Activated CD4-positive, alpha-beta T cell treated with anti-CD3 and anti-CD28 coated beads, Interleukin-2, amount 50 U/mL, for 1 hour (primary cell): ENCODE data around the gene SLC9B2.
A peak's percentile ranks its signal among the peaks of the same experiment; 100 is the strongest.

Experiments
- DNase-seq: peaks from one replicate; pipeline ENCODE4 v3.0.0-alpha.2; 2020

The SLC9B2 gene, protein sequence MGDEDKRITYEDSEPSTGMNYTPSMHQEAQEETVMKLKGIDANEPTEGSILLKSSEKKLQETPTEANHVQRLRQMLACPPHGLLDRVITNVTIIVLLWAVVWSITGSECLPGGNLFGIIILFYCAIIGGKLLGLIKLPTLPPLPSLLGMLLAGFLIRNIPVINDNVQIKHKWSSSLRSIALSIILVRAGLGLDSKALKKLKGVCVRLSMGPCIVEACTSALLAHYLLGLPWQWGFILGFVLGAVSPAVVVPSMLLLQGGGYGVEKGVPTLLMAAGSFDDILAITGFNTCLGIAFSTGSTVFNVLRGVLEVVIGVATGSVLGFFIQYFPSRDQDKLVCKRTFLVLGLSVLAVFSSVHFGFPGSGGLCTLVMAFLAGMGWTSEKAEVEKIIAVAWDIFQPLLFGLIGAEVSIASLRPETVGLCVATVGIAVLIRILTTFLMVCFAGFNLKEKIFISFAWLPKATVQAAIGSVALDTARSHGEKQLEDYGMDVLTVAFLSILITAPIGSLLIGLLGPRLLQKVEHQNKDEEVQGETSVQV

DNA sequence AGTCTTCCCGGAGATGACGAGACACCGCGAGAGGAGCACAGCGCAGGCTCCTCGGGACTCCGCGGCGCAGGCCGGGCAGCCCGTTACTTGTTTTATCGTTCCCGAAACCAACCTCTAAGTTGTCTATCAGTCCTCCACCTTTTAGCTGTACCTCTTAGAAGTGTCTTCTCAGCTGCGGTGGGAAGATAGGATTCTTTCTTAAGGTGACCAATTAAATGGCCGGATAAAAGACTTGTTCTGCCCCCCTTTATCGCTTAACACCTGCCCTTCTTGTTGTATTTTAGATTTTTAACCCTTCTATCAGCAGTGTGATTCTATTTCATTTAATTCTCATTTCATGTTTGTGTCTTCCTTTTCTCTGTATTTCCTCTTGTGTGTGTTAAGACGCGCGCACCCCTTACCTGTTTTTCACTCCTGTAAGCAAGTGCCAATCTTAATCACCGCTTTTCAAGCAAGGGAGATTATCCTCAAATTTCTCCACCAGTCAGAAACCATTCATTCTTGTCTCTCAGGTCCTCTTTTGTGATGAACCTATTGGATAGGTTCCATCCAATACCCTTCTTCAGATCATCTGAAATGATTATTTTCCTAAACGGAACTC is at the start of gene SLC9B2:
Gene SLC9B2, minus strand, starts transcription at position 15 of the 601 bp plus-strand sequence. CDS start 9,211 bp downstream, outside the sequence.
- DNase-seq, result no peak

DNA sequence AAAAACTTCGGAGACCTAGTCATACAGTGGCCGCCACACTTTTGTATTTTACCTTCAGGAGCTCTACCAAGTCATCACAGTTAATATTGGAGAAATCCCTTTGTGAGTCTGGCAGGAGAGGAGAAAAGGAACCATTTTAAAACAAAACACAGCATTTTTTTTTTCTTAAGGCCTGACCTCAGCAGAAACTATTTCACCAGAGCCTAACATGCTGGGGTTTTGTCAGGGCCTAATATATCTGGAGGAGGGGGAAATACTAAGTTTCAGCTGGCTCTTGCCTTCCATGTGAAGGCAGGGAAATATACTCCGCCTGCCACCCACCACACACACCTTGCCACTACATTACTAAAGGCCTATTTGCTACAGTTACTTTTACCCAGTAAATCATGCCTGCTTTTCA is 49.6 kb upstream of the SLC9B2 start:
- DNase-seq, result no peak

GRCh38 chr4:103123114-103123513 is 46.6 kb upstream of the SLC9B2 start:
- DNase-seq, result no peak

- no peak for DNase-seq
Measured at GRCh38 chr4:103118166-103118565, 41.6 kb upstream of the SLC9B2 start.

GRCh38 chr4:103111598-103111997 is 35.0 kb upstream of the SLC9B2 start:
- DNase-seq, result no peak

- DNase-seq, result no peak
Measured at GRCh38 chr4:103108542-103108941, 32.0 kb upstream of the SLC9B2 start.

- DNase-seq, result no peak
Measured at GRCh38 chr4:103105558-103106356, 29.2 kb upstream of the SLC9B2 start.

- no peak for DNase-seq
Measured at GRCh38 chr4:103104886-103105285, 28.3 kb upstream of the SLC9B2 start.

DNA sequence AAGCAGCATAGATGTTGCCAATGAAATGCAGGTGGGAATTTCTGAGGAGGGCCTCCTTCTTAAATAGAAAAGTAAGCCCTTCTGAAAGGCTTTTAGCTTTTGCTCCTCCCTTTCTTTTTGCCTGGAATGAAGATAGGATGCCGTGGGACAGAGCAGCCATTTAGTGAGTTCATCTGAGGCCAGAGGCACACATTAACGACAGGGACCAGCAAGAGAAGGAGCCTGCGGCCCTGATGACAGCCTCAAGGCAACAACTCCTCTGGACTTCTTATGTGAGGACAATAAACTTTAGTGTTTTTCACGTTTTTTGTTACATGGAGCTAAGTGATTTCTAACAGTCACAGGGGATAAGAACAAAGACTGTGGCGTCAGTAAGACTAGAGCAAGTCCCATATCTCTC is 24.1 kb upstream of the SLC9B2 start:
- no peak for DNase-seq

GRCh38 chr4:103099691-103100392 is 23.3 kb upstream of the SLC9B2 start, which contains the start of gene BDH2:
TSS of gene BDH2 (minus strand) at chr4:103099834. CDS start at chr4:103096254, 3,580 bp downstream.
- DNase-seq, result peak; percentile 27

- no peak for DNase-seq
Measured at GRCh38 chr4:103098756-103099440, 22.3 kb upstream of the SLC9B2 start.

DNA sequence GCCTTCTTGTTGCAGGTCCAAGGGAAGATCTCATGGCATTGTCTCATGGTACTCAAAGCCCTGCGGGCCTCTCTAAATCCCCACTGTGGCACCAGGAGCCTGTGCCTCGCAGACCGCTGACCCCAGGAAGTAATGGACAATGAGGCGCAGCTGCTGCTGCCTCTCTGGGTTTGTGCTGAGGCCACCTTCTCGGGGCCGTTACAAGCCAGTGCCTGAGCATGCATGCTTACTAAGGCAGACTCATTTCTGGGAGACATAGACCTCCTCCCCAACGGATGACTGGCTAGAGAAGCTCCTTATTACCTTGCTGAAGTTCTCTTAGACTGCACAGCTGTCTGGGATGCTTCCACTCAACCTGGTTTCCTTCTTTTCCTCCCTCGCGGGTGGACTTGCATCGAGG is 21.8 kb upstream of the SLC9B2 start:
- no peak for DNase-seq

- DNase-seq, result no peak
Measured at GRCh38 chr4:103097112-103097511, 20.6 kb upstream of the SLC9B2 start.

DNA sequence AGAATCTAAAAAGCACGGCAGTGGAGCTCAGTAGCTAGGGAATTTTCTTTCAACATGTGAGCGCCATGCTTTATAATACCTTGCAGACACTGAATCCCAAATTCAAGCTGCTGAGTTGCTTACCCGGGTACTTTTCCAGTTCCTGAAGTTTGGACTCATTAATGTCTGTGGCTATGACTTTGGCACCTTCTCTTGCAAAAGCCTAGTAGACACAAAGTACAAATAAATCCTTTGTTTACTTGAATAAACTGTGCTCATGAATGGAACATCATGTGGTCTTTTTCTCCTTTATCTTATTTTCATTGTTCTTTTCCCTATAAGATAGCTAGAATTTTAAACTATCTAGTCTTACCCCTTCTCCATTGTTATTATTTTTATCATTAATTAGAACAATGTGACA is 18.5 kb upstream of the SLC9B2 start:
- DNase-seq, result no peak

GRCh38 chr4:103092245-103092644 is 15.7 kb upstream of the SLC9B2 start:
- no peak for DNase-seq

GRCh38 chr4:103091601-103092223 is 15.2 kb upstream of the SLC9B2 start:
- peak; percentile 19 for DNase-seq

- no peak for DNase-seq
Measured at GRCh38 chr4:103089481-103089880, 12.9 kb upstream of the SLC9B2 start.

GRCh38 chr4:103086551-103086950 is 10.0 kb upstream of the SLC9B2 start:
- no peak for DNase-seq

DNA sequence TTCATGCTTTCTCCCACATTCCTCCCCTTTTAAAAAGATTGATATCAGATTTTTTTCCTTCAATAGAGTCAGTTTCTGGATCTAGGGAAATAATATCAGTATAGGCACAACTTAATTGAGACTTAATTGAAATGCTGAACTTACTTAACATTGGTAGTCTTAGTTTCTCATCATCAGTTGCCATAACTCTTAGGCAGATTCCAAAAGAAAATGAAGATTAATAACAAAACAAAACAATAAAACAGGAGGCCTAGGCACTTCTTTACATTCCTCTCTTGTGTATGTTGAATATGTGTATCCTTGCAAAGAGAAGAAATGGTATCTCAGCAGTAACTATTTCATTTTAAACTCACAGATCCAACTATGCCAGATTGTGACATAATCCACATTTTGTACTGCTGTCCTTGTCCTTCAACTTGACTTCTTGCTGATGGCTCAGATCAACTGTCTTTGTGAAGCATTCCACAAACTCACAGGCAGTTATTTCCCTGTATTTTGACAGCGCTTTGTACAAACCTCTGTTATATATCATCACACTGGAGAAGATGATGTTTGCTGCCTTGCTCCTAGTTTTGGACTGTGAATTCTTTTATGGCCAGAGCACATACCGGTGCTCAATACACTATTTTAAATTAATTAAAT is 9.1 kb upstream of the SLC9B2 start:
- DNase-seq, result no peak

GRCh38 chr4:103079621-103080020 is 3.1 kb upstream of the SLC9B2 start:
- DNase-seq, result no peak
